K562 (cell line): Measurements from ENCODE around the gene EFS. TPM values are rescaled to one million over a fixed set of nuclear protein-coding genes. Genes with fewer than 3 reads are reported as not detected.

Experiments used
- ATAC-seq: fragments of 200-7000 bp; cut with Tn5 transposase; 3 replicates; pipeline ENCODE4 v1.9.1; 2020; ENCODE audit warnings: moderate library complexity
- BruUV-seq: library from RNA; stranded (reverse); fragments of 400-500 nt; replicated peaks from 2 replicates; lab custom pipeline; 2021; lab: Mats Ljungman, UMichigan
- CTCF ChIA-PET: fragments of 300-600 bp; formaldehyde crosslinking; extraction: SDS; loops from one replicate; lab custom pipeline; 2021; ENCODE audit warnings: low intra/inter-chr PET ratio; lab: Yijun Ruan, JAX
- POLR2A ChIA-PET: fragments of 300-600, 350-650 bp; sonication (Branson Sonifier 250); formaldehyde crosslinking; extraction: SDS; loops from one replicate; lab custom pipeline; 2021; ENCODE audit warnings: antibody characterized with exemption, inconsistent platforms; lab: Yijun Ruan, JAX
- DNase-seq, 4 experiments: peaks; one replicate each; pipeline versions ENCODE4 v3.0.0 to v3.0.0-alpha.2; 2011 to 2018; ENCODE audit warnings: low spot score in 3 of 4, mixed read lengths in 3 of 4; ENCODE audit errors: extremely low read depth in 1 of 4
- FAIRE-seq: peaks from 2 replicates; lab custom pipeline; 2011; peaks lifted over from hg19 to GRCh38; lab: Jason Lieb, UNC
- H2AFZ ChIP-seq: 2 replicates; pipeline ENCODE4 v1.6.0; 2011; ENCODE audit warnings: low read depth, low read length, control low read depth, inconsistent platforms
- H3K27ac ChIP-seq: fragments of 200-600 bp; 3 replicates; pipeline ENCODE4 v1.8.0; 2011; ENCODE audit warnings: low read depth, mild to moderate bottlenecking, control low read depth, inconsistent platforms, low read length, moderate library complexity, mixed read lengths; ENCODE audit errors: extremely low read depth
- H3K27me3 ChIP-seq, 2 experiments: fragments of 300-600 bp in 1 of 2; 2 replicates in 1 of 2; 3 replicates in 1 of 2; pipeline versions ENCODE4 v1.6.0 to v1.8.0; 2011; ENCODE audit warnings: inconsistent platforms in 2 of 2, low read length in 2 of 2, mild to moderate bottlenecking in 1 of 2, mixed read lengths in 1 of 2, moderate library complexity in 1 of 2; ENCODE audit not compliant: control insufficient read depth in 2 of 2, insufficient read depth in 2 of 2
- H3K36me3 ChIP-seq: fragments of 300-600 bp; 3 replicates; pipeline ENCODE4 v1.8.0; 2011; ENCODE audit warnings: mild to moderate bottlenecking, low read length, inconsistent platforms; ENCODE audit not compliant: control insufficient read depth, insufficient read depth
- H3K4me1 ChIP-seq, 2 experiments: fragments of 200-600 bp in 1 of 2; replicated peaks in 1 of 2; 2 replicates in 1 of 2; 3 replicates in 1 of 2; pipeline versions ENCODE4 v1.5.1 to v1.8.0; 2011; ENCODE audit warnings: inconsistent platforms in 2 of 2, low read length in 2 of 2, mild to moderate bottlenecking in 1 of 2, mixed read lengths in 1 of 2, moderate library complexity in 1 of 2; ENCODE audit not compliant: control insufficient read depth in 2 of 2, insufficient read depth in 2 of 2
- H3K4me2 ChIP-seq: 2 replicates; pipeline ENCODE4 v1.6.1; 2011; ENCODE audit warnings: low read length, control low read depth, inconsistent platforms, mixed read lengths; ENCODE audit not compliant: insufficient read depth
- H3K4me3 ChIP-seq: fragments of 200-600 bp; sonication (generic), shearing (Covaris generic); 2 replicates; pipeline ENCODE4 v1.5.1; 2016; ENCODE audit warnings: control low read depth, inconsistent platforms
- H3K79me2 ChIP-seq: fragments of 200-600 bp; 3 replicates; pipeline ENCODE4 v1.8.0; 2011; ENCODE audit warnings: low read length, inconsistent platforms; ENCODE audit not compliant: control insufficient read depth, insufficient read depth
- H3K9ac ChIP-seq, 2 experiments: 2 replicates each; pipeline versions ENCODE4 v1.6.0 to v1.6.1; 2011; ENCODE audit warnings: low read depth in 2 of 2, low read length in 2 of 2, control low read depth in 1 of 2, inconsistent platforms in 1 of 2, mild to moderate bottlenecking in 1 of 2, mixed read lengths in 1 of 2; ENCODE audit not compliant: insufficient read depth in 1 of 2
- H3K9me1 ChIP-seq: one replicate; pipeline ENCODE4 v1.6.0; 2011; ENCODE audit warnings: inconsistent platforms, mild to moderate bottlenecking, low read length, moderate library complexity; ENCODE audit not compliant: control insufficient read depth, insufficient read depth
- H3K9me3 ChIP-seq: replicated peaks from 2 replicates; pipeline ENCODE4 v1.5.1; 2011; ENCODE audit warnings: low read depth, low read length, inconsistent platforms; ENCODE audit not compliant: control insufficient read depth, insufficient read depth
- H4K20me1 ChIP-seq: replicated peaks from 2 replicates; pipeline ENCODE4 v1.6.1; 2011; ENCODE audit warnings: low read length, inconsistent platforms, mixed read lengths; ENCODE audit not compliant: control insufficient read depth, insufficient read depth
- COPS2 ChIP-seq: fragments of 450-650 bp; conservative IDR thresholded peaks from 2 replicates; pipeline ENCODE4 v1.6.1; 2016; ENCODE audit warnings: mild to moderate bottlenecking, moderate library complexity
- DACH1 ChIP-seq: fragments of 450-650 bp; IDR thresholded peaks from 2 replicates; pipeline ENCODE4 v1.6.1; 2018; ENCODE audit not compliant: partially characterized antibody
- HDAC1 ChIP-seq, 2 experiments: fragments of 450-650 bp; IDR thresholded peaks; 2 replicates each; pipeline ENCODE4 v1.6.1; 2016 to 2017; ENCODE audit warnings: inconsistent platforms in 1 of 2, mild to moderate bottlenecking in 1 of 2, moderate library complexity in 1 of 2
- HNRNPLL ChIP-seq: fragments of 200-400 bp; formaldehyde crosslinking; IDR thresholded peaks from 2 replicates; pipeline ENCODE4 v1.6.1; 2017; ENCODE audit warnings: low read length, low read depth, mild to moderate bottlenecking; ENCODE audit not compliant: poor library complexity, severe bottlenecking
- RCOR1 ChIP-seq, 2 experiments: IDR thresholded peaks; 2 replicates each; pipeline ENCODE4 v1.6.1; 2012; ENCODE audit warnings: low read depth in 2 of 2, low read length in 2 of 2, borderline replicate concordance in 1 of 2, improper control_type of control experiment in 1 of 2
- SLC30A9 ChIP-seq: fragments of 250-450 bp; sonication (Bioruptor Pico); IDR thresholded peaks from 2 replicates; pipeline ENCODE4 v1.8.0; 2022; ENCODE audit warnings: mild to moderate bottlenecking, moderate library complexity
- ZNF212 ChIP-seq: fragments of 450-650 bp; formaldehyde crosslinking; IDR thresholded peaks from 2 replicates; pipeline ENCODE4 v1.4.0; 2020; ENCODE audit warnings: mild to moderate bottlenecking
- ZNF253 ChIP-seq: fragments of 250-450 bp; sonication (Bioruptor Pico); conservative IDR thresholded peaks from 2 replicates; pipeline ENCODE4 v1.6.1; 2021; ENCODE audit warnings: mild to moderate bottlenecking
- ZNF282 ChIP-seq: sonication (generic); formaldehyde crosslinking; IDR thresholded peaks from 2 replicates; pipeline ENCODE4 v1.8.1; 2023; ENCODE audit warnings: missing genetic modification reagents
- ZNF589 ChIP-seq: fragments of 200-800 bp; sonication (Bioruptor generic); IDR thresholded peaks from 2 replicates; pipeline ENCODE4 v1.6.1; 2016; ENCODE audit warnings: low read depth, missing genetic modification characterization, missing compliant biosample characterization
- ZNF778 ChIP-seq: fragments of 450-650 bp; formaldehyde crosslinking; IDR thresholded peaks from 2 replicates; pipeline ENCODE4 v1.4.0; 2020; ENCODE audit warnings: mild to moderate bottlenecking, moderate library complexity
- ZNF785 ChIP-seq: fragments of 250-450 bp; sonication (Bioruptor Pico); IDR thresholded peaks from 2 replicates; pipeline ENCODE4 v1.4.0; 2020; ENCODE audit warnings: mild to moderate bottlenecking
- ZSCAN32 ChIP-seq: fragments of 450-650 bp; formaldehyde crosslinking; IDR thresholded peaks from 2 replicates; pipeline ENCODE4 v1.4.0; 2020; ENCODE audit warnings: mild to moderate bottlenecking, moderate library complexity
- WGBS: fragments of 100-300 bp; shearing (Covaris generic); methylation state at CpG from one replicate; pipeline ENCODE4 v1.1.6; 2016; ENCODE audit warnings: low coverage, mixed read lengths; ENCODE audit not compliant: insufficient coverage; ENCODE audit errors: missing lambda C conversion rate; 5-methylcytosine and 5-hydroxymethylcytosine counted together
- in situ Hi-C: fragments of 300-500 bp; cut with MboI; formaldehyde crosslinking; loops from 4 replicates; pipeline ENCODE4 v1.15.0; 2018; ENCODE audit warnings: inconsistent platforms, mixed read lengths
- intact Hi-C: fragments of 100-400 bp; cut with micrococcal nuclease; formaldehyde crosslinking; loops from 2 replicates; pipeline ENCODE4 v1.14.2; 2022
- polyA plus RNA-seq, 8 experiments: library from polyadenylated mRNA; depleted of rRNA in 4 of 8; stranded (reverse) in 5 of 8; unstranded in 3 of 8; fragments of >200 nt; fragmentation: Nextera tagmentation in 2 of 8; fragmentation: Illumina TruSeq in 1 of 8; extraction: Ambion mirVana in 2 of 8; extraction: Trizol in 1 of 8; gene quantifications; 2 replicates each; pipeline versions ENCODE4 v1.2.1 to v1.2.3, GENCODE V29; 2011 to 2014; ENCODE audit warnings: inconsistent platforms in 1 of 8, missing spikeins in 1 of 8
- total RNA-seq, 7 experiments: library from RNA; depleted of rRNA in 6 of 7; stranded (reverse); fragments of >200 nt in 6 of 7; fragmentation: Illumina TruSeq in 2 of 7; extraction: Trizol in 2 of 7; gene quantifications; 2 replicates each; pipeline versions ENCODE4 v1.2.1 to v1.2.3, GENCODE V29; 2011 to 2021; ENCODE audit warnings: low replicate concordance in 1 of 7

Gene EFS
- total and polyA plus RNA-seq, 9 of the 15 experiments (the other 6 are each of a cell fraction or from before 2014, with no cell fraction given) = 0.01 to 0.03 TPM; not detected in 7

GRCh38 chr14:23376482-23377197, 11.7 kb upstream of the EFS start, which contains the start of gene CMTM5:
Gene CMTM5 (plus strand): TSS chr14:23377046. CDS start chr14:23377252, 206 bp downstream.
- H3K9me1 ChIP-seq = no peaks in the 10 kb centered on the region
- intact Hi-C loops = no loop called here
- 25% methylated on average over 4 of the region's 13 CpGs for WGBS
- H3K9me3 ChIP-seq = no peaks in the 10 kb centered on the region
- POLR2A ChIA-PET = no interaction called here
- TF ChIP-seq ZNF589 (CRISPR knock-in tag) (no peak), ZNF253 (CRISPR knock-in tag) (no peak), DACH1 (no peak), ZNF212 (CRISPR knock-in tag) (no peak), SLC30A9 (CRISPR knock-in tag) (no peak), HNRNPLL (no peak), ZNF778 (CRISPR knock-in tag) (no peak), ZSCAN32 (CRISPR knock-in tag) (no peak), HDAC1 (IDR thresholded peaks at IDR 0.05) (no peak), RCOR1 (IDR thresholded peaks at IDR 0.05; ENCODE audit: borderline replicate concordance in 1 of 2, low read depth in 2 of 2, low read length in 2 of 2) (no peak), ZNF785 (CRISPR knock-in tag) (no peak), ZNF282 (CRISPR knock-in tag) (no peak), COPS2 (no peak)
- H3K9ac ChIP-seq = no peak within 1 kb of the TSS
- no peaks in the 10 kb centered on the region; the same call in 1 of the 2 replicates for H4K20me1 ChIP-seq
- no peaks in the 10 kb centered on the region for H3K36me3 ChIP-seq
- DNase-seq (no peak), FAIRE-seq (no peak), ATAC-seq (no peak)
- no peaks in the 10 kb centered on the region for H3K79me2 ChIP-seq
- H3K4me3 ChIP-seq = no peak within 1 kb of the TSS
- H2AFZ ChIP-seq = no peak within 1 kb of the TSS
- peaks cover 0 to 14% of the 10 kb centered on the region in 2 experiments; a peak in 2 of 5 replicates for H3K4me1 ChIP-seq
- CTCF ChIA-PET = interaction anchor here (0.6 to 0.9 kb wide), 2 partner anchors 112 to 256 kb away, joined by 3 read pairs; no protein-coding TSS in a partner anchor
- H3K27me3 ChIP-seq = peaks cover 2 to 50% of the 10 kb centered on the region in 2 experiments; a peak in 3 of 5 replicates
- in situ Hi-C loops = no loop called here
- H3K27ac ChIP-seq = no peak within 1 kb of the TSS
- no TSS peak for BruUV-seq
- no peak within 1 kb of the TSS for H3K4me2 ChIP-seq
